Adrenal gland (tissue), 12 donors: ENCODE data around the gene CERS2. TPM values are rescaled to one million over a fixed set of nuclear protein-coding genes. Genes with fewer than 3 reads are reported as not detected.

Experiments used
- DNase-seq, 7 donors: peaks; one replicate each; pipeline ENCODE4 v3.0.0-alpha.2; 2019 to 2020
- H3K27ac ChIP-seq, 5 donors: fragments of 200-600 bp; sonication (generic) in 4 of 5; 1 replicate in 3 of 5; 2 replicates in 2 of 5; pipeline versions ENCODE4 v1.5.1 to v1.8.0; 2016 to 2020; ENCODE audit warnings: mild to moderate bottlenecking in 1 of 5
- H3K27me3 ChIP-seq: fragments of 200-600 bp; 2 replicates; pipeline ENCODE4 v1.8.0; 2021
- H3K36me3 ChIP-seq, 2 donors: fragments of 200-600 bp; replicated peaks in 1 of 2; 1 replicate in 1 of 2; 2 replicates in 1 of 2; pipeline versions ENCODE4 v1.5.1 to v1.8.0; 2018 to 2022
- H3K4me1 ChIP-seq, 2 donors: fragments of 200-600 bp; replicated peaks in 1 of 2; 1 replicate in 1 of 2; 2 replicates in 1 of 2; pipeline versions ENCODE4 v1.5.1 to v1.8.0; 2018 to 2021
- H3K4me3 ChIP-seq, 4 donors: fragments of 200-600 bp; sonication (generic) in 3 of 4; one replicate each; pipeline ENCODE4 v1.5.1; 2016 to 2018
- H3K9me3 ChIP-seq, 3 donors: fragments of 200-600 bp; sonication (generic) in 1 of 3; replicated peaks in 1 of 3; 1 replicate in 2 of 3; 2 replicates in 1 of 3; pipeline versions ENCODE4 v1.5.1 to v1.8.0; 2016 to 2021
- POLR2A ChIP-seq, 2 donors: fragments of 450-650 bp; IDR thresholded peaks; one replicate each; pipeline ENCODE4 v1.6.1; 2017; ENCODE audit warnings: antibody characterized with exemption in 2 of 2, mild to moderate bottlenecking in 2 of 2, moderate library complexity in 1 of 2
- WGBS, 4 donors: extraction: QIAGEN DNeasy Blood & Tissue Kit in 2 of 4; methylation state at CpG; one replicate each; pipeline versions ENCODE4 v1.1.5 to v1.1.7; 2013 to 2017; 5-methylcytosine and 5-hydroxymethylcytosine counted together
- intact Hi-C, 2 donors: fragments of 100-400 bp; cut with DNase I; formaldehyde crosslinking; loops; one replicate each; pipeline versions ENCODE4 v1.14.1 to v1.15.0; 2022 to 2023
- polyA plus RNA-seq, 3 donors: library from polyadenylated mRNA; stranded (reverse); fragments of 200-250 nt in 2 of 3; fragments of 350-450 nt in 1 of 3; fragmentation: Illumina TruSeq in 1 of 3; extraction: RNeasy Lipid Tissue Mini Kit (QIAGEN cat#74804) in 1 of 3; gene quantifications; one replicate each; pipeline ENCODE4 v1.2.3, GENCODE V29; 2013 to 2014
- total RNA-seq, 9 donors: library from RNA; depleted of rRNA in 4 of 9; stranded (reverse); fragments of >200 nt in 4 of 9; fragments of 120-200 nt in 1 of 9; fragmentation: NEBNext Ultra II Directional in 1 of 9; extraction: Animal tissue kit (Norgen Biotek cat#: 25700) in 1 of 9; gene quantifications; one replicate each; pipeline versions ENCODE4 v1.1.0 to v1.2.4, GENCODE V29; 2013 to 2023
- TF ChIP-seq, protein P1 (sequence below), 6 experiments: fragments of 450-650 bp in 4 of 6; fragments of 200-600 bp in 2 of 6; sonication (generic) in 1 of 6; IDR thresholded peaks; 1 replicate in 5 of 6; 2 replicates in 1 of 6; pipeline versions ENCODE4 v1.5.1 to v1.8.0; 2016 to 2021; ENCODE audit warnings: antibody characterized with exemption in 6 of 6, mild to moderate bottlenecking in 2 of 6, moderate library complexity in 1 of 6
- donor health status: healthy with polysubstance abuse.
- donor health status: Bipolar disorder and iron deficiency.
- donor health status: DM: yes; HTN: yes; CAD: no.
- donor health status: DM: no; HTN: no; CAD: no.
- donor health status: DM: no; HTN: no; CAD: no.
- donor health status: DM: yes; HTN: yes; CAD: no.

The CERS2 gene
- total and polyA plus RNA-seq, 12 donors: 289 to 682 (median 505) TPM

DNA sequence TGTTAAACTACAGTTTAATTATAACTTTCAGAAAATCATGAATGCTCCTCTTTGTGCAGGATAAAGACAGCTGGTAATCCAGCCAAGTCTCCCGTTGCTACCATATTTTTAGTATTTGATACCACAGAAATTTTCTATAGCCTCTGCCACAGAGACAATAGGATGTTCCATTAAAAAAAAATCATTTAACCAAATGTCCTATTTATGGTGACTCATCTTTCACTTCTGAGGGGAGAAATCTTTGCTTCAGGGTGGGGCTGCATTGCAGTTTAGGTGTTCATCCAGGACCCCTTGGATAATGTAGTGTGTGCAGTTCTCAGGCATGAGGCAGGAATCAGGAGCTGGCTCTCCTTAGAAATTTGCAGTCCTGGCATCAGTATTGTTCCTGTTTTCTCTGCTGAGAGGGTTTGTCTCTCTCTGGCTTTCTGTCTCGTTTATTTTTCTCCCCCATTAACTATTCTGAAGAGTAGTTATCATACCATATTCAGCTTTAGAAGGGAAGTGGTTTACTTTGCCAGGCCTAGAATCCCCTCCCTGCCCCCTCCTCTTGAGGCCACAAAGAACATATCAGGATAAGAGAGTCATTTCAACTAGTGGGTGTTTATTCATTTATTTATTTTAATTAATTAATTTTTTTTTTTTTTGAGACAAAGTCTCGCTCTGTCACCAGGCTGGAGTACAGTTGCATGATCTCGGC lies 36.7 kb upstream of the CERS2 start:
- H3K27me3 ChIP-seq: no peaks in the 10 kb centered on the region
- peaks cover 17 to 53% of the 10 kb centered on the region in 2 donors for H3K4me1 ChIP-seq
- peak overlapping the region in 1 of 5 donors; percentile 74 for H3K27ac ChIP-seq
- WGBS, 4 donors: 62 to 74% (median 67%) methylated on average over 4 of the region's 4 CpGs
- TF ChIP-seq, protein P1, sequence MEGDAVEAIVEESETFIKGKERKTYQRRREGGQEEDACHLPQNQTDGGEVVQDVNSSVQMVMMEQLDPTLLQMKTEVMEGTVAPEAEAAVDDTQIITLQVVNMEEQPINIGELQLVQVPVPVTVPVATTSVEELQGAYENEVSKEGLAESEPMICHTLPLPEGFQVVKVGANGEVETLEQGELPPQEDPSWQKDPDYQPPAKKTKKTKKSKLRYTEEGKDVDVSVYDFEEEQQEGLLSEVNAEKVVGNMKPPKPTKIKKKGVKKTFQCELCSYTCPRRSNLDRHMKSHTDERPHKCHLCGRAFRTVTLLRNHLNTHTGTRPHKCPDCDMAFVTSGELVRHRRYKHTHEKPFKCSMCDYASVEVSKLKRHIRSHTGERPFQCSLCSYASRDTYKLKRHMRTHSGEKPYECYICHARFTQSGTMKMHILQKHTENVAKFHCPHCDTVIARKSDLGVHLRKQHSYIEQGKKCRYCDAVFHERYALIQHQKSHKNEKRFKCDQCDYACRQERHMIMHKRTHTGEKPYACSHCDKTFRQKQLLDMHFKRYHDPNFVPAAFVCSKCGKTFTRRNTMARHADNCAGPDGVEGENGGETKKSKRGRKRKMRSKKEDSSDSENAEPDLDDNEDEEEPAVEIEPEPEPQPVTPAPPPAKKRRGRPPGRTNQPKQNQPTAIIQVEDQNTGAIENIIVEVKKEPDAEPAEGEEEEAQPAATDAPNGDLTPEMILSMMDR (IDR thresholded peaks at IDR 0.05): no peak
- no peak for TF ChIP-seq POLR2A (IDR thresholded peaks at IDR 0.05)
- no peaks in the 10 kb centered on the region for H3K36me3 ChIP-seq
- no peak overlapping the region for H3K4me3 ChIP-seq
- no peaks in the 10 kb centered on the region for H3K9me3 ChIP-seq
- intact Hi-C loops: no loop called here
- DNase-seq: no peak

DNA sequence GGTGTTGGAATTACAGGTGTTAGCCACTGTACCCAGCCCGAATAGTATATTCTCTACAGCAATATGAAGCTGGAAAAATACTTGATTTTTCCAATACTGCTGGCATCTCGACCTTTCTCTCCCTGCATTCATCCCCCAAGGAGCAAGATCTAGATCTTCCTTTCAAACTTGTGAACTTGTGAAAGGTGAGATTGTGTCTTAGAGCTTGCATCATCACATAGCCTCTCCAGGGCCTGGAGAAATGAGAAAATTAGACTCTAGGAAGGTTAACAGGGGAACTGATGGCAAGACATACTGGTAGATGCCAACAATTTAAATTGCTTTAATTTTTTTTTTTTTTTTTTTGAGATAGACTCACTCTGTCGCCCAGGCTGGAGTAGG lies 35.7 kb upstream of the CERS2 start:
- intact Hi-C loops: no loop called here
- no peak for DNase-seq
- no peak overlapping the region for H3K27ac ChIP-seq
- no peaks in the 10 kb centered on the region for H3K36me3 ChIP-seq
- no peaks in the 10 kb centered on the region for H3K27me3 ChIP-seq
- no peaks in the 10 kb centered on the region for H3K9me3 ChIP-seq
- TF ChIP-seq, protein P1 (IDR thresholded peaks at IDR 0.05): no peak
- no peak for TF ChIP-seq POLR2A (IDR thresholded peaks at IDR 0.05)
- 85 to 90% (median 89%) methylated on average over 3 of the region's 3 CpGs for WGBS, 4 donors
- H3K4me3 ChIP-seq: no peak overlapping the region
- H3K4me1 ChIP-seq: peaks cover 19 to 58% of the 10 kb centered on the region in 2 donors

DNA sequence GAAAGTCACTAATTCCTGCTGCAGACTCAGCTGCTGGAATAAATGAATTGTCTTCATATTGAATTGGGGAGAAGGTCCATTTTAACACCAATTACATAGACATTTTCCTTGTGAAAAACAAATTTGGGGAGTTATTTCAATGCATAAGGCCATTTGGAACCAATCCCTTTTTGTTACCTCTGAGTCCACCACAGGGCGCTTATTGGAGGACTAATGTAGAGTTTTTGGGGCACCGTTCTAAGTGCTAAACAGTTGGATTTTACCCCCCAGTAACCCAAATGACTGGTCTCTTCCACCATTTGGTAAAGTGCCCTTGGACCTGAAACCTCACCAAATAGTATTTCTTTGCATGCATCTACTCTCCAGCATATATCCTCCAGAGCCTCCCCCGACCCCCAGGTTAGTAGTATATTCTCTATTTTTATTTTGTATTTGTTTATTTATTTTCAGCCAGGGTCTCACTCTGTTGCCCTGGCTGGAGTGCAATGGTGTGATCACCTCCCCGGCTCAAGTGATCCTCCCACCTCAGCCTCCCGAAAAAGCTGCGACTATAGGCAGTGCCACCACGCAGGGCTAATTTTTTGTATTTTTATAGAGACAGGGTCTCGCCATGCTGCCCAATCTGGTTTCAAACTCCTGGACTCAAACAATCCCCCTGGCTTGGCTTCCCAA lies 35.2 kb upstream of the CERS2 start:
- intact Hi-C loops: no loop called here

DNA sequence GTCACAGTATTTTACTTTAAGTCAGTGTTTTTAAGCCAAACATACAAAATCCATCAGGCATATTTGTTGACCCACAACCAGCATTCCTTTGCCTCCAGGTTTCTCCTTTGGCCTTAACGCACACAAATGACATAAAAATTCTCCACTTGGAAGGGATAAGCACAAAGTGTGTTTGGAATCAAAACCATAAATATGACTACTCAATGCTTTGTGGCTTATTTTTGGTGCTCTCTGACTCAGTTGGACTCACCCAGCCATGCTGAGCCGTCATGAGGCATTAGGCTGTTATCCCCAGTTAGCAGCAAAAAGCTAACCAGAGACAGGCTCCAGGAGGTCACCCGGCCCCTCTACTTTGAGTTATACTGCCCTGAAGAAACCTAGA lies 34.6 kb upstream of the CERS2 start:
- no peak for DNase-seq
- intact Hi-C loops: no loop called here
- TF ChIP-seq, protein P1 (IDR thresholded peaks at IDR 0.05): no peak
- no peak for TF ChIP-seq POLR2A (IDR thresholded peaks at IDR 0.05)
- no peaks in the 10 kb centered on the region for H3K36me3 ChIP-seq
- peak overlapping the region in 4 of 5 donors; percentile 74 to 95 (median 84) for H3K27ac ChIP-seq
- H3K9me3 ChIP-seq: no peaks in the 10 kb centered on the region
- H3K27me3 ChIP-seq: no peaks in the 10 kb centered on the region
- WGBS, 4 donors: 37 to 60% (median 45%) methylated on average over 3 of the region's 3 CpGs
- H3K4me3 ChIP-seq: peak overlapping the region in 3 of 4 donors; percentile 46 to 98 (median 93)
- peaks cover 25 to 69% of the 10 kb centered on the region in 2 donors for H3K4me1 ChIP-seq

More for the DNA sequence above, 35.2 kb upstream of the CERS2 start:
- no peaks in the 10 kb centered on the region for H3K27me3 ChIP-seq
- no peak overlapping the region for H3K4me3 ChIP-seq
- no peaks in the 10 kb centered on the region for H3K36me3 ChIP-seq
- peaks cover 24 to 63% of the 10 kb centered on the region in 2 donors for H3K4me1 ChIP-seq
- no peaks in the 10 kb centered on the region for H3K9me3 ChIP-seq
- WGBS, 4 donors: 97 to 98% (median 97%) methylated on average over 8 of the region's 8 CpGs
- no peak for DNase-seq
- no peak for TF ChIP-seq POLR2A (IDR thresholded peaks at IDR 0.05)
- TF ChIP-seq, protein P1 (IDR thresholded peaks at IDR 0.05): no peak
- peak overlapping the region in 1 of 5 donors; percentile 95 for H3K27ac ChIP-seq
